Endothelial cell of umbilical vein (primary cell): Measurements from ENCODE around the gene HAND2. TPM values are rescaled to one million over a fixed set of nuclear protein-coding genes. Genes with fewer than 3 reads are reported as not detected.

Experiments
- BruUV-seq: library from RNA; stranded (reverse); fragments of 400-500 nt; replicated peaks from 2 replicates; lab custom pipeline; 2021; lab: Mats Ljungman, UMichigan
- CTCF ChIA-PET: fragments of 300-600, 350-600 bp; sonication (Branson Sonifier 250); formaldehyde crosslinking; loops from one replicate; lab custom pipeline; 2021; ENCODE audit warnings: antibody characterized with exemption, inconsistent platforms; lab: Charles Lee
- POLR2A ChIA-PET: fragments of 300-600, 350-600 bp; sonication (Branson Sonifier 250); formaldehyde crosslinking; loops from one replicate; lab custom pipeline; 2021; ENCODE audit warnings: antibody characterized with exemption, inconsistent platforms; lab: Charles Lee
- DNase-seq: peaks from one replicate; pipeline ENCODE4 v3.0.0-alpha.2; 2011; ENCODE audit warnings: low read depth, low spot score
- FAIRE-seq: peaks from 2 replicates; lab custom pipeline; 2011; peaks lifted over from hg19 to GRCh38; lab: Jason Lieb, UNC
- H2AFZ ChIP-seq: 2 replicates; pipeline ENCODE4 v1.6.0; 2012; ENCODE audit warnings: low read depth, low read length, control low read depth, inconsistent platforms
- H3K27ac ChIP-seq: 2 replicates; pipeline ENCODE4 v1.5.1; 2011; ENCODE audit warnings: low read depth, mild to moderate bottlenecking, control low read depth, low read length, moderate library complexity; ENCODE audit not compliant: insufficient read depth
- H3K27me3 ChIP-seq, 2 experiments: 2 replicates each; pipeline versions ENCODE4 v1.6.0 to v1.6.1; 2011; ENCODE audit warnings: low read length in 2 of 2, mixed read lengths in 1 of 2; ENCODE audit not compliant: control insufficient read depth in 2 of 2, insufficient read depth in 2 of 2
- H3K36me3 ChIP-seq, 2 experiments: 2 replicates in 1 of 2; 3 replicates in 1 of 2; pipeline ENCODE4 v1.5.1; 2011; ENCODE audit warnings: low read length in 2 of 2, mild to moderate bottlenecking in 1 of 2, moderate library complexity in 1 of 2; ENCODE audit not compliant: control insufficient read depth in 2 of 2, insufficient read depth in 2 of 2; ENCODE audit errors: extremely low read depth in 1 of 2
- H3K4me1 ChIP-seq: 3 replicates; pipeline ENCODE4 v1.5.1; 2011; ENCODE audit warnings: mild to moderate bottlenecking, low read length; ENCODE audit not compliant: control insufficient read depth, insufficient read depth; ENCODE audit errors: extremely low read depth
- H3K4me2 ChIP-seq: 2 replicates; pipeline ENCODE4 v1.6.1; 2011; ENCODE audit warnings: low read length, control low read depth, mixed read lengths; ENCODE audit not compliant: insufficient read depth
- H3K4me3 ChIP-seq, 3 experiments: fragments of 200-600 bp in 1 of 3; sonication (generic), shearing (Covaris generic) in 1 of 3; replicated peaks in 1 of 3; 2 replicates each; pipeline ENCODE4 v1.5.1; 2011 to 2016; ENCODE audit warnings: control low read depth in 3 of 3, low read length in 3 of 3, mild to moderate bottlenecking in 2 of 3, inconsistent platforms in 1 of 3, low read depth in 1 of 3, moderate library complexity in 1 of 3; ENCODE audit not compliant: insufficient read depth in 1 of 3
- H3K79me2 ChIP-seq: 2 replicates; pipeline ENCODE4 v1.6.0; 2012; ENCODE audit warnings: low read length, inconsistent platforms; ENCODE audit not compliant: control insufficient read depth, insufficient read depth
- H3K9ac ChIP-seq: replicated peaks from 2 replicates; pipeline ENCODE3; 2011; ENCODE audit warnings: low read length, control low read depth; ENCODE audit not compliant: insufficient read depth; ENCODE audit errors: extremely low read depth
- H3K9me1 ChIP-seq: replicated peaks from 3 replicates; pipeline ENCODE4 v1.6.0; 2011; ENCODE audit warnings: mild to moderate bottlenecking, low read length; ENCODE audit not compliant: control insufficient read depth, insufficient read depth; ENCODE audit errors: extremely low read depth
- H3K9me3 ChIP-seq: replicated peaks from 2 replicates; pipeline ENCODE4 v1.5.1; 2012; ENCODE audit warnings: low read length, inconsistent platforms; ENCODE audit not compliant: control insufficient read depth, insufficient read depth
- H4K20me1 ChIP-seq: replicated peaks from 2 replicates; pipeline ENCODE3; 2011; ENCODE audit warnings: mild to moderate bottlenecking, low read length; ENCODE audit not compliant: control insufficient read depth, insufficient read depth; ENCODE audit errors: extremely low read depth
- CTCF ChIP-seq, 2 donors: IDR thresholded peaks; 1 replicate in 1 of 2; 2 replicates in 1 of 2; pipeline ENCODE4 v1.5.1; 2011; ENCODE audit warnings: low read length in 2 of 2, mild to moderate bottlenecking in 2 of 2, moderate library complexity in 2 of 2, control low read depth in 1 of 2, inconsistent platforms in 1 of 2, low read depth in 1 of 2; ENCODE audit not compliant: insufficient read depth in 1 of 2; ENCODE audit errors: extremely low read depth in 1 of 2
- EZH2 ChIP-seq: IDR thresholded peaks from 2 replicates; pipeline ENCODE4 v1.6.1; 2012; ENCODE audit warnings: borderline replicate concordance, low read depth, mild to moderate bottlenecking, moderate library complexity, low read length, inconsistent platforms; ENCODE audit not compliant: severe bottlenecking
- FOS ChIP-seq: IDR thresholded peaks from 2 replicates; pipeline ENCODE4 v1.6.1; 2011; ENCODE audit warnings: mild to moderate bottlenecking, low read length, moderate library complexity, borderline replicate concordance; ENCODE audit not compliant: insufficient read depth
- GATA2 ChIP-seq: IDR thresholded peaks from 2 replicates; pipeline ENCODE4 v1.7.0; 2011; ENCODE audit warnings: low read depth, mild to moderate bottlenecking, moderate library complexity, mixed read lengths, low read length; ENCODE audit not compliant: insufficient read length, insufficient read depth
- JUN ChIP-seq: IDR thresholded peaks from 2 replicates; pipeline ENCODE4 v1.6.1; 2011; ENCODE audit warnings: borderline replicate concordance, low read depth; ENCODE audit not compliant: insufficient read length, insufficient read depth
- MAX ChIP-seq: IDR thresholded peaks from 2 replicates; pipeline ENCODE4 v1.6.1; 2011; ENCODE audit not compliant: insufficient read depth, insufficient read length
- MYC ChIP-seq: IDR thresholded peaks from one replicate; pipeline ENCODE4 v1.6.1; 2011; ENCODE audit warnings: mild to moderate bottlenecking, low read depth, low read length
- POLR2A ChIP-seq: IDR thresholded peaks from 2 replicates; pipeline ENCODE4 v1.6.1; 2012; ENCODE audit warnings: low read depth, mild to moderate bottlenecking, control low read depth, low read length
- dilution Hi-C: fragments of 300-500 bp; cut with MboI; formaldehyde crosslinking; loops from one replicate; pipeline ENCODE4 v1.15.0; 2019; ENCODE audit warnings: low sequenced_read_pairs; ENCODE audit not compliant: extremely low pct_ligation_motif_present
- intact Hi-C: fragments of 100-400 bp; cut with micrococcal nuclease; formaldehyde crosslinking; loops from one replicate; pipeline ENCODE4 v1.10.0; 2022
- polyA plus RNA-seq, 4 experiments: library from polyadenylated mRNA; depleted of rRNA in 3 of 4; stranded (reverse) in 3 of 4; unstranded in 1 of 4; fragments of >200 nt; gene quantifications; 2 replicates each; pipeline versions ENCODE4 v1.2.1 to v1.2.3, GENCODE V29; 2011 to 2012; ENCODE audit warnings: missing spikeins in 1 of 4
- total RNA-seq: library from RNA; stranded (reverse); gene quantifications from 2 replicates; pipeline ENCODE4 v1.2.3, GENCODE V29; 2021

The HAND2 gene
- total and polyA plus RNA-seq, 2 donors (not counting 3 experiments of a cell fraction or from before 2014, with no cell fraction given) = not detected

GRCh38 chr4:173517781-173518424 lies 12.1 kb downstream of the HAND2 start:
- DNase-seq (no peak), FAIRE-seq (no peak)
- Histone ChIP-seq H2AFZ (no peak overlapping the region), H3K36me3 (no peaks in the 10 kb centered on the region), H3K27ac (no peak overlapping the region), H3K27me3 (peaks cover 93 to 99% of the 10 kb centered on the region in 2 experiments), H3K4me3 (no peak overlapping the region), H3K79me2 (no peaks in the 10 kb centered on the region), H3K4me2 (no peak overlapping the region), H3K9me1 (no peaks in the 10 kb centered on the region), H3K9ac (no peak overlapping the region), H3K4me1 (peaks cover 4% of the 10 kb centered on the region), H3K9me3 (no peaks in the 10 kb centered on the region), H4K20me1 (no peaks in the 10 kb centered on the region)
- TF ChIP-seq FOS (no peak), MYC (no peak), EZH2 (peak; percentile 84), POLR2A (no peak), MAX (no peak), CTCF (IDR thresholded peaks at IDR 0.05; ENCODE audit: extremely low read depth in 1 of 2, insufficient read depth in 1 of 2, low read depth in 1 of 2, low read length in 2 of 2) (no peak), GATA2 (no peak), JUN (no peak)
- no TSS peak for BruUV-seq
- POLR2A ChIA-PET = interaction anchor here (1.2 kb wide), 1 partner anchor 10 kb away, joined by 3 read pairs; no protein-coding TSS in a partner anchor
- dilution Hi-C loops = no loop called here
- CTCF ChIA-PET = interaction anchor here (1.2 to 1.3 kb wide), 2 partner anchors 12 to 97 kb away, joined by 3 to 6 read pairs; no protein-coding TSS in a partner anchor
- intact Hi-C loops = no loop called here
